ENCODE data around the gene DGAT2.

DNA sequence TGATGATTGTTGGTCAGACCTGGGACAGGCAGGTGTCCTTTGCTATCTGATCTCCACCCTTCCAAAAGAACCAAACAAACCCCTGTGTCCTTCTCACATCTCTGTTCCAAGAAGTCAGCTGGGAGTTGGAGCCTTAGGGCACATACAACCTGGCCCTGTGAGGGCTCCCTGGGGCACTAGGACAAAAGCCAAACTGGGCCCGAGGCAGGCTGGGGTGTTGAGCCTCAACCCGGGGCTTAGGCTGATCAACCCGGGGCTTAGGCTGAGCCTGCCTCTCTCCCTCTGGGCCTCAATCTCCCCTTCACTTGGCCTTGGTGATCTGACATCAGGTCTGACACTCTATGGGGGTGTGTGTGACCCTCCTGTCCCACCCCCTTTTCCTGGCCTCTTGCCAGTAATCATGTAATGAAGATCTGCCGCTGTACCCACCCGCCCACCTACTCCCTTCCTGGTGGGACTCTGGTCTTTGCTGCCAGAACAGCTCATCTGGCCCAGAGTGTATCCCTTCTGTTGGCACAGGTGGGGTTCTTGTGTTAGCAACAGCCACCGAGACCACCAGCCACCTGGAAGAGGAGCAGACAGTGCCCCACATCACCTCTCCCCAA, 23.7 kb downstream of the DGAT2 start:
- TF ChIP-seq, protein P1, sequence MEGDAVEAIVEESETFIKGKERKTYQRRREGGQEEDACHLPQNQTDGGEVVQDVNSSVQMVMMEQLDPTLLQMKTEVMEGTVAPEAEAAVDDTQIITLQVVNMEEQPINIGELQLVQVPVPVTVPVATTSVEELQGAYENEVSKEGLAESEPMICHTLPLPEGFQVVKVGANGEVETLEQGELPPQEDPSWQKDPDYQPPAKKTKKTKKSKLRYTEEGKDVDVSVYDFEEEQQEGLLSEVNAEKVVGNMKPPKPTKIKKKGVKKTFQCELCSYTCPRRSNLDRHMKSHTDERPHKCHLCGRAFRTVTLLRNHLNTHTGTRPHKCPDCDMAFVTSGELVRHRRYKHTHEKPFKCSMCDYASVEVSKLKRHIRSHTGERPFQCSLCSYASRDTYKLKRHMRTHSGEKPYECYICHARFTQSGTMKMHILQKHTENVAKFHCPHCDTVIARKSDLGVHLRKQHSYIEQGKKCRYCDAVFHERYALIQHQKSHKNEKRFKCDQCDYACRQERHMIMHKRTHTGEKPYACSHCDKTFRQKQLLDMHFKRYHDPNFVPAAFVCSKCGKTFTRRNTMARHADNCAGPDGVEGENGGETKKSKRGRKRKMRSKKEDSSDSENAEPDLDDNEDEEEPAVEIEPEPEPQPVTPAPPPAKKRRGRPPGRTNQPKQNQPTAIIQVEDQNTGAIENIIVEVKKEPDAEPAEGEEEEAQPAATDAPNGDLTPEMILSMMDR (IDR thresholded peaks at IDR 0.05; ENCODE audit: low read depth, low read length): no peak
- no peak for TF ChIP-seq MAX (IDR thresholded peaks at IDR 0.05; ENCODE audit: low read depth, low read length)
